Iris pigment epithelial cell (primary cell): Measurements from ENCODE around the gene SPP1.
A peak's percentile ranks its signal among the peaks of the same experiment; 100 is the strongest.
"Not testable (repeated sequence)": the region's sequence is repeated elsewhere in the genome, so short reads cannot be mapped to it uniquely, and the experiment has no call there.

ENCODE experiments used
- DNase-seq: peaks from one replicate; pipeline ENCODE4 v3.0.0-alpha.2; 2011; ENCODE audit warnings: low read depth

Gene SPP1

DNA sequence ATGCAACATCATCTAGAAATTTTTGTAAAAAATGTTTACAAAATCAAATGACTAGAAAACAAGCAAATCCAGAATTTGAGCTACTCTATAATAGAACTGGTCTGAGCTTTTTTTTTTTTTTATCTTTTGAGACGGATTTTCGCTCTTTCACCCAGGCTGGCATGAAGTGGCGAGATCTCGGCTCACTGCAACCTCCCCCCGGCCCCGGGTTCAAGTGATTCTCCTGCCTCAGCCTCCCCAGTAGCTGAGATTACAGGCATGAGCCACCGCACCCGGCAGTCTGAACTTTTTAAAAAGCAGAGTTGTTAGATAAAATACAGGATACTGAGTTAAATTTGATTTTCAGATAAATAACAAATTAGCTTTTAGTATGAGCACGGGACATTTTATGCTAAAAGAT is 11.0 kb downstream of the SPP1 start:
- no peak for DNase-seq

DNA sequence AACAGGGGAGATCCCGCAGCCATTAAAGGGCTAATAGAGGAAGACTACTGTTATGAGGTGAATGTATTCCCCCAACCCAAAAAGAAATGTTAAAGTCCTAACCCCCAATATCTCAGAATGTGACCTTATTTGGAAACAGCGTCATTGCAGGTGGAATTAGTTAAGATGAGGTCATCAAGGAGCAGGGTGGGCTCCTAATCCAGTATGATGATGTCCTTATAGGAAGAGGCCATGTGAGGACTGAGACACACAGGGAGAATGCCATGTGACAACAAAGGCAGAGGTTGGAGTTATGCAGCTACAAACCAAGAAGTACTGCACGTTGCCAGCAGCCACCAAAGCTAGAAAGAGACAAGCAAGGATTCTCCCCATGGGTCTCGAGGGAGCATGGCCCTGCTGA is 14.3 kb downstream of the SPP1 start:
- no peak for DNase-seq

- DNase-seq, result no peak
Measured at GRCh38 chr4:87995435-87995834, 19.9 kb downstream of the SPP1 start.

DNA sequence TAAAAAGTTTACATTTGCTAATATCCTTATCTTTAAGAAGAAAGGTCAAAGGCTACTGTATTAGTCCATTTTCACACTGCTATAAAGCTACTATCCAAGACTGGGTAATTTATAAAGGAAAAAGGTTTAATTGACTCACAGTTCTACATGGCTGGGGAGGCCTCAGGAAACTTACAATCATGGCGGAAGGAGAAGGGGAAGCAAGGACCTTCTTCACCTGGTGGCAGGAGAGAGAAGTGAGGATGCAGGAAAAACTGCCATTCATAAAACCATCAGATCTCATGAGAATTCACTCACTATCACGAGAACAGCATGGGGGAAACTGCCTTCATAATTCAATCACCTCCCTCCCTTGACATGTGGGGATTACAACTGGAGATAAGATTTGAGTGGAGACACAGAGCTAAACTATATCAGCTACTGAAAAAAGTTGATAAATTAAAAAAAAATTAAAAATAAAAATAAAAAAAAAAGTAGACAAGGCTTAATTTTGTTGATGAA is 23.7 kb downstream of the SPP1 start:
- not testable (repeated sequence) for DNase-seq

- no peak for DNase-seq
Measured at GRCh38 chr4:88001871-88002270, 26.4 kb downstream of the SPP1 start.

GRCh38 chr4:88002786-88003185 is 27.3 kb downstream of the SPP1 start:
- DNase-seq, result no peak

GRCh38 chr4:88003261-88003660 is 27.7 kb downstream of the SPP1 start:
- no peak for DNase-seq

DNA sequence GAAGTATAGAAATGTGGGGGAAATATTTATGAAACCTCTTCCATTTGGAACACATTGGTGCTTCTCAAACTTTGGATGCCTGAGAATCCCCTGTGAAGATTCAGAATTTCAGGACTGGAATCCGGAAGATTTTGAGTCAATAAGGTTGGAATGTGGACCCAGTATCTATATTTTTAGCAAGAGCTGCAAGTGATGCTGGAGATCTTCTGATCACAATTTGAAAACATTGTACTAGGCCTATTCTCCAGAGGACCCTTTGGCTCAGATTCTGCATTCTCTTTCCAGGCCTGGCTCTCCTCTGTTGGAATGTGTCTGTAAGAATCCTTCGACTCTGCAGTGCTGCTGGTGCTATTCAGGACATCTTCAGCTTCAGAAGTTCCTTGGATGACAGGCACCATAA is 29.6 kb downstream of the SPP1 start:
- no peak for DNase-seq

- no peak for DNase-seq
Measured at GRCh38 chr4:88005946-88006345, 30.4 kb downstream of the SPP1 start.

DNA sequence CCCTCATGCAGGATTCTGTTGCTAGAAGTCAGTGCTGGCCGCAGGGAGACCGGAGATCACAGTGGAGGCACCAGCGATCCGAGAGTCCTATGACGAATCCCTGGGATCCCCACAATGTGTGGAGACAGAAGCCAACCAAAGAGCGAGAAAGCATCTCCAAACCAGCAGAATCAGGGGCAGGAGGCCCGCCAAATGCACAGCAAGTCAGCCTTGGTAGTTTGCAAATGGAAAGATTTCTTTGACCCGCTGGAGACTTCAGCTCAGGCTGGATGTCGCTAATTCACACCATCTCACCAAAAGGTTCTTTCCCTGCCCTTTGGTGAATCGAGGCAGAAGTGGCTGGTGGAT is 31.4 kb downstream of the SPP1 start:
- DNase-seq, result no peak

DNA sequence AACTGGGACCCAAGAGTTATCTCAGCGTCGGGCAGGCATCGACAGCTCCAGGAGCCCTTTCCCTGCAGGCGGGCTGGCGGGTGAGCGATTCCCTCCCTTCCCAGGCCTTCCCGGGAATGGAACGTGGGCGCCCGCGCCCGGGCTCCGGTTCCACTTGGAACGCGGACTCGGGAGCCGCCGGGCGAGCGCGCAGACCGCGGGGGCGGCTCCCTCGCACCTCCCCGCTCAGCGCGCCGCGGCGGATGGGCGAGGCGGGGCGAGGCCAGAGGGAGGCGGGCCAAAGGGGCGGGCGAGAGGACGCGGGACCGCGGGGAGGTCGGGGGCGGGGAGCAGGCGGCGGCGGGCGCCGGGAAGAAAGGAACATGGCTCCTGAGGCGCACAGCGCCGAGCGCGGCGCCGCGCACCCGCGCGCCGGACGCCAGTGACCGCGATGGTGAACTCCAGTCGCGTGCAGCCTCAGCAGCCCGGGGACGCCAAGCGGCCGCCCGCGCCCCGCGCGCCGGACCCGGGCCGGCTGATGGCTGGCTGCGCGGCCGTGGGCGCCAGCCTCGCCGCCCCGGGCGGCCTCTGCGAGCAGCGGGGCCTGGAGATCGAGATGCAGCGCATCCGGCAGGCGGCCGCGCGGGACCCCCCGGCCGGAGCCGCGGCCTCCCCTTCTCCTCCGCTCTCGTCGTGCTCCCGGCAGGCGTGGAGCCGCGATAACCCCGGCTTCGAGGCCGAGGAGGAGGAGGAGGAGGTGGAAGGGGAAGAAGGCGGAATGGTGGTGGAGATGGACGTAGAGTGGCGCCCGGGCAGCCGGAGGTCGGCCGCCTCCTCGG is 32.0 kb downstream of the SPP1 start, which contains the start of gene PKD2:
PKD2 (plus strand) TSS at position 332 of the 818 bp plus-strand sequence; CDS start at position 431, 99 bp downstream.
- DNase-seq, result peak; percentile 81

GRCh38 chr4:88008122-88008742 is 32.7 kb downstream of the SPP1 start:
- peak; percentile 55 for DNase-seq

DNA sequence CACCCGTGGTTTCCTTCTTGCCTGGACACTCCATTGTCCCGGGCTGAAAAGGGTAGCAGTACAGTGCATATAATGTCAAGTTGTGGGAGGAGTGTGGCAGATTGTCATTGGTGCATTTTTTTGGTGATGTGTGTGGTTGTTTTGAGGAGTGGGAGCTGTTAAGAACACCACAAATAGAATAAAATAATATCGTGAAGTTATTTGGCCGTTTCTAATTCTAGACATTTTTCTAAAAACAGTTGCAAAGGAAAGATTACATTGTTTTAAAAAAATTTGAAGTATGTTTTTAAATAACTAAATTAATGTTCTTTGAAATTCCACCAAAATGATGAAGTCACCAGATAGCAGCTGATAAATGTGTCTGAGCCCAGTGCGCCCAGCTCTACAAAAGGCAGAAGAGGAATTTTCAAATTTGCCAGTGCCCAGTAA is 33.2 kb downstream of the SPP1 start:
- peak; percentile 33 for DNase-seq

DNA sequence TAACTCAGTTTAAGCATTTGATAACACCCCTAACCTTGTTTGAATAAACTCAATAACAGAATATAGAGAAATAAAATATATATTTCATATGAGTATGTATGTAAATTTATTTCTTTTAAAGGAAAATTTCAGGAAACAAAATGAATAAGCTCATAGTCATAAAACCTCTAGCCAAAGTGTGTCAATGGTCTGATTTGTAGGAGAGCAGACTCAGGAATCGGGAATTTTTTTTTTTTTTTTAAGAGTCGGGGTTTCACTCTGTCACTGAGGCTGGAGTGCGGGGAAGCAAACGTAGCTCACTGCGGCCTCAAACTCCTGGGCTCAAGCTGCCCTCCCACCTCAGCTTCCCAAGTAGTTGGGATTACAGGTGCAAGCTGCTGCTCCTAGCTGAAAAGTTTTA is 34.4 kb downstream of the SPP1 start:
- DNase-seq, result no peak

DNA sequence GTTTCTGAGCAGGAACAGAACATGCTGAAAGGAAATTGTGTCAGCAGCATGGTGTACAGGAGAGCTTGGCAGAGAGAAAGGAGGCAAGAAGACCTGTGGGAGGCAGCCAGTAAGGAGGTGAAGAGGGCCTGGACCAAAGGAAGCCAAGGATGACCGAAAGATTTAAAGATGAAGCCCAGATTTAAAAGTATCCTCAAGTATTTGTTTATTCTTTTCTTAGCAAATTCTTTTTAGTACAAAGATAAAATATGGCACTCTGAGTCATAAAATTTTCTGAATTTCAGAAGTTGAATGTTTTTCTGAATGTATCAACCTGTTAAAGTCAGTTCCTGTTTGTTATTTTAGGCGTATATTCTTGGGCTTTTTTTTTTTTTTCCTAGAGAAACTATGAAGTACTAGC is 35.5 kb downstream of the SPP1 start:
- peak; percentile 50 for DNase-seq

- no peak for DNase-seq
Measured at GRCh38 chr4:88012647-88013046, 37.1 kb downstream of the SPP1 start.

- DNase-seq, result no peak
Measured at GRCh38 chr4:88014386-88014905, 38.9 kb downstream of the SPP1 start.

- no peak for DNase-seq
Measured at GRCh38 chr4:88015659-88016295, 40.3 kb downstream of the SPP1 start.

- DNase-seq, result peak; percentile 98
Measured at GRCh38 chr4:88017516-88018297, 42.2 kb downstream of the SPP1 start.

- DNase-seq, result peak; percentile 55
Measured at GRCh38 chr4:88018466-88018865, 43.0 kb downstream of the SPP1 start.

- peak; percentile 66 for DNase-seq
Measured at GRCh38 chr4:88021824-88022223, 46.3 kb downstream of the SPP1 start.

GRCh38 chr4:88022289-88022688 is 46.8 kb downstream of the SPP1 start:
- DNase-seq, result no peak
